Upper lobe of left lung (tissue), 4 donors: Measurements from ENCODE around the gene DYRK1A.

Experiments used
- EP300 ChIP-seq, 4 donors: sonication (generic); formaldehyde crosslinking; IDR thresholded peaks; one replicate each; pipeline ENCODE4 v1.5.1; 2017; ENCODE audit warnings: antibody characterized with exemption in 4 of 4, control low read depth in 2 of 4
- TF ChIP-seq, protein P1 (sequence below), 6 experiments: fragments of 450-650 bp in 4 of 6; fragments of 200-600 bp in 2 of 6; sonication (generic) in 2 of 6; IDR thresholded peaks; one replicate each; pipeline ENCODE4 v1.5.1; 2016 to 2019; ENCODE audit warnings: antibody characterized with exemption in 6 of 6

DNA sequence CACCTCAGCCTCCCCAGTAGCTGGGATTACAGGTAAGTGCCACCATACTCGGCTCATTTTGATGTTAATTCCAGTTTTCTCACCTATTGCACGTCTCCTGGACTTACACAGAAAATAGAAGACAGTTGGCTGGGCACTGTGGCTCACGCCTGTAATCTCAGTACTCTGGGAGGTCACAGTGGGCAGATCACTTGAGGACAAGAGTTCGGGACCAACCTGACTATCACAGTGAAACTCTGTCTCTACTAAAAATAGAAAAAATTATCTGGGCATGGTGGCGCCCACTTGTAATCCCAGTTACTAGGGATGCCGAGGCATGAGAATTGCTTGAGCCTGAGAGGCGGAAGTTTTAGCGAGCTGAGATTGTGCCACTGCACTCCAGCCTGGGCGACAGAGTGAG, 44.1 kb downstream of the DYRK1A start:
- TF ChIP-seq, protein P1, sequence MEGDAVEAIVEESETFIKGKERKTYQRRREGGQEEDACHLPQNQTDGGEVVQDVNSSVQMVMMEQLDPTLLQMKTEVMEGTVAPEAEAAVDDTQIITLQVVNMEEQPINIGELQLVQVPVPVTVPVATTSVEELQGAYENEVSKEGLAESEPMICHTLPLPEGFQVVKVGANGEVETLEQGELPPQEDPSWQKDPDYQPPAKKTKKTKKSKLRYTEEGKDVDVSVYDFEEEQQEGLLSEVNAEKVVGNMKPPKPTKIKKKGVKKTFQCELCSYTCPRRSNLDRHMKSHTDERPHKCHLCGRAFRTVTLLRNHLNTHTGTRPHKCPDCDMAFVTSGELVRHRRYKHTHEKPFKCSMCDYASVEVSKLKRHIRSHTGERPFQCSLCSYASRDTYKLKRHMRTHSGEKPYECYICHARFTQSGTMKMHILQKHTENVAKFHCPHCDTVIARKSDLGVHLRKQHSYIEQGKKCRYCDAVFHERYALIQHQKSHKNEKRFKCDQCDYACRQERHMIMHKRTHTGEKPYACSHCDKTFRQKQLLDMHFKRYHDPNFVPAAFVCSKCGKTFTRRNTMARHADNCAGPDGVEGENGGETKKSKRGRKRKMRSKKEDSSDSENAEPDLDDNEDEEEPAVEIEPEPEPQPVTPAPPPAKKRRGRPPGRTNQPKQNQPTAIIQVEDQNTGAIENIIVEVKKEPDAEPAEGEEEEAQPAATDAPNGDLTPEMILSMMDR (IDR thresholded peaks at IDR 0.05) = no peak
- no peak for TF ChIP-seq EP300 (IDR thresholded peaks at IDR 0.05)
